Measurements from ENCODE around the gene NUP43.
"Not testable (repeated sequence)": the region's sequence is repeated elsewhere in the genome, so short reads cannot be mapped to it uniquely, and the experiment has no call there.

Gene NUP43

GRCh38 chr6:149745252-149745651 lies 1.1 kb downstream of the NUP43 start:
- not testable (repeated sequence) for DNase-seq

GRCh38 chr6:149734915-149735314 lies 11.4 kb downstream of the NUP43 start:
- no peak for DNase-seq

- no peak for DNase-seq
These were observed 13.1 kb downstream of the NUP43 start for GRCh38 chr6:149733089-149733720.

GRCh38 chr6:149729824-149730223 lies 16.5 kb downstream of the NUP43 start:
- no peak for DNase-seq

GRCh38 chr6:149728499-149729234 lies 17.7 kb downstream of the NUP43 start:
- DNase-seq = no peak

GRCh38 chr6:149727793-149728498 lies 18.4 kb downstream of the NUP43 start:
- peak in 1 of 2 donors; percentile 66 for DNase-seq

GRCh38 chr6:149725785-149726184 lies 20.5 kb downstream of the NUP43 start:
- DNase-seq = no peak

GRCh38 chr6:149723771-149724417 lies 22.4 kb downstream of the NUP43 start:
- DNase-seq = peak in 1 of 2 donors; percentile 73

GRCh38 chr6:149723262-149723661 lies 23.1 kb downstream of the NUP43 start:
- DNase-seq = no peak

GRCh38 chr6:149719531-149719930 lies 26.8 kb downstream of the NUP43 start:
- no peak for DNase-seq

GRCh38 chr6:149717588-149718458 lies 28.5 kb downstream of the NUP43 start, which contains the start of gene LATS1:
Gene LATS1 (minus strand): TSS chr6:149718101. CDS start chr6:149702126, 15,975 bp downstream.
- DNase-seq = peak; percentile 75 to 92

- DNase-seq = no peak
These were observed 29.1 kb downstream of the NUP43 start for GRCh38 chr6:149717255-149717587.

- DNase-seq = no peak
These were observed 30.0 kb downstream of the NUP43 start for GRCh38 chr6:149716181-149716963.

GRCh38 chr6:149714442-149714841 lies 31.9 kb downstream of the NUP43 start:
- no peak for DNase-seq

- DNase-seq = no peak
These were observed 34.6 kb downstream of the NUP43 start for GRCh38 chr6:149711711-149712110.

- no peak for DNase-seq
These were observed 44.6 kb downstream of the NUP43 start for GRCh38 chr6:149701714-149702113.

- no peak for DNase-seq
These were observed 47.2 kb downstream of the NUP43 start for GRCh38 chr6:149699150-149699549.

- no peak for DNase-seq
These were observed 48.2 kb downstream of the NUP43 start for GRCh38 chr6:149698175-149698574.

GRCh38 chr6:149696901-149697300 lies 49.4 kb downstream of the NUP43 start:
- DNase-seq = no peak

GRCh38 chr6:149694921-149695320 lies 51.4 kb downstream of the NUP43 start:
- no peak for DNase-seq

- DNase-seq = no peak
These were observed 55.1 kb downstream of the NUP43 start for GRCh38 chr6:149691201-149691600.

- no peak for DNase-seq
These were observed 60.1 kb downstream of the NUP43 start for GRCh38 chr6:149686230-149686629.

All from bone marrow (tissue), 2 donors.